GM19193 (cell line): ENCODE results near the gene CACNA1C.

Experiments used
- POLR2A ChIP-seq: IDR thresholded peaks from 4 replicates; pipeline ENCODE4 v1.6.1; 2011; ENCODE audit not compliant: insufficient read depth, insufficient read length; ENCODE audit errors: extremely low read depth

CACNA1C gene

GRCh38 chr12:2353281-2353680 is 300.5 kb downstream of the CACNA1C start:
- no peak for TF ChIP-seq POLR2A

DNA sequence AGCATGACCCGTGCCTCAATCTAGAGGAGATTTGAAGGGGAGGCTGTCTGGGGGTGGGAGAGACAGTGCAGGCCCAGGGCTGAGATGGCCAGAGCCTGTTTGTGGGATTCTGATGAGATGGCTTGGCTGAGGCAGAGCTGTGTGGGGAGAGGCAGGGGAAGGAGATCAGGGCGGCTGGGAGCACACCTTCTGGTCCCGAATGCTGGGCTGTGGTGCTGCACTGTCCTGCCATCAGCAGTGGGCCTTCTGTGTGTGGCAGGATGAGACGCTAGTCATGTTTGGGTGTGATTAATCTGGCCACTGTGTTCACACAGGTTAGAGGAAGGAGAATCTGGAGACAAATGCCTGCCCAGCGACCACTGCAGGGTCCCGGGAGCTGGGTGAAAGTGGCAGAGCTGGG is 300.9 kb downstream of the CACNA1C start:
- no peak for TF ChIP-seq POLR2A

DNA sequence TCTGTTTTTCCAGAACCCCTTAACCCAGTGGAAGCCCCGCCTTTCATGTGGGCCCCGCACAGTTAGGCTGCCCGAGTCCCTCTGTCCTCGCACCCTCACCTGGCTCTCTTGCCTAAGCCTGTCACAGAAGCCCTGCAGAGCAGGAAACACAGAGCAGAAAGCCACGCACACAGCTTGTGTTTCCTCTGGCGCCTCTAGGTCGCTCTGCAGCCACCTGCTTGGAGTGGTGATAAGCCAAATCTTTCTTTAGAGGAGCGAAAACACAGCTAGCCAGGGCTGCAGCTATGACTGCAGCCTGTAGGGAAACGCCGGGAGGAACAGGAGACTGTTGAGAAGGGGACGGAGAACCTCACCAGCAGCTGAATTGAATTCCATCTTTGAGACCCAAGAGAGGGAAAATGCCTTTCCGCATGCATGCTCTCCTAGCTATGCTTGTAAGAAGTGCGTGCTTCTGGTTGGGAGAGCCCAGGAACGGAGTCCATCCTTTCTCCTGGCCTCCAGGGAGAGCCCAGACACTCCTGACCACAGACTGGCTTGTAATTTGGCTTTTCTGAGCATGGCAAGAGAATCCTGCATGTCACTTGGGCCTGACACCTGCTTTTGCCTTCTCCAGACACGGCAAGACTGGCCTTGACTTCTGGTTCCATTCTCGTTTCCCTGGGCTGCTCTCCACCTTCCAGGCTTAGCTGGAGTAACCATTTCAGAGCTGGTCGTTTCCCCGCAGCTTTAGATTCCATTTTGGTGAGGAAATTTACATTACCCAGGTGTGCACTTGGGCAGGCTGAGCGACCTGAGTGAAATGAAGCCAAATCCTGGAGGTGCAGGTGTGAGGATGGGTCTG is 301.6 kb downstream of the CACNA1C start:
- no peak for TF ChIP-seq POLR2A

DNA sequence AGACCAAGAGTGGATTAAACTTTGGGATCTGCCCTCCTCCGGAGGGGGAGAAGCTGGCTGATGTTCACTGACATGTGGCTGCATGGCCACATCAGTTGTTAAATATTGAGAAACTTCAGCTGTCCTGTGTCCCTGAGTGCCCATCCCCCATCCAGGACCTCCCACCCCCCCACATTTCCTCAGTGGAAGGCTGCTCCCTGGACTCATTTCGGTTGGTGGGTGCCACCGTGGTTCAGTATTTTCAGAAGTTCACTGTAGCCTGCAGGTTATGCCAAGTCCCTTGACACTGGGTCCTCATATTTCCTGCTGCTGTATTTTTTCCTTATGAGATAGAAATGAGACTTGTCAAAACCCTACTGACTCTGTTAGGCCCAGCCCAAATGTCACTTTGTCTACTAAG is 302.4 kb downstream of the CACNA1C start:
- TF ChIP-seq POLR2A = no peak

- no peak for TF ChIP-seq POLR2A
These were observed 302.8 kb downstream of the CACNA1C start for GRCh38 chr12:2355604-2356003.

- TF ChIP-seq POLR2A = no peak
These were observed 303.9 kb downstream of the CACNA1C start for GRCh38 chr12:2356601-2357125.

DNA sequence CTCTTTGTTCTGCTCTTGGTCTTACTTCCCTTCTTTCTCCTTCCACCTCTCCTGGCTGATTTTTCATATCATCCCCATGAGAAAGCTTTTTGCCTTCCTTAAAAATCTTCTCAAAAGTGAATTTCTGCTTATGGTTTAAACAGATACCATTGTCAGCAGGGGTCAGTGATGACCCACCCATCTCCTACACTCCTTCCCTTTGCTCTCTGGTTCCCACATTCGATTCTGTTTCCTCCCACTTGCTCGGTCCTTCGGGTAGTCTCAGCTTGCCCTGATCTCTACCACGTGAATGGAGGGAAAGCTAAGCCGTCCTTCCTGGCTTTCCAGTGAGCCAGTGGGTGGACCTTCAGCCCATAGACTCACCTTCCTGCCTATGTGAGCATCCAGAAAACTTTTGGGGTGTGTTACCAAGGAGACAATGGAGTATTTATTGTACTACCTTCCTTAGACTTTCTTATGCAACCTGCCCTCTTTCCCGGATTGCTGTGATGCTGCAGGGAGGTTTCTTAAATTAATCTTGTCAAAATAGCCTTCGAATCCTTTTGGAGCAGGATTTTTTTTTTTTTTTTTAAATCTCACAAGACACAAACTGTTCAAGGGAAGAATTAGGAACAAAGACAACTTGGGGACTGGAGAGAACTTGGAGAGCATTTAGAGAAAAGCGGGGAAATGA is 306.3 kb downstream of the CACNA1C start:
- no peak for TF ChIP-seq POLR2A

- no peak for TF ChIP-seq POLR2A
These were observed 307.2 kb downstream of the CACNA1C start for GRCh38 chr12:2359725-2360629.

DNA sequence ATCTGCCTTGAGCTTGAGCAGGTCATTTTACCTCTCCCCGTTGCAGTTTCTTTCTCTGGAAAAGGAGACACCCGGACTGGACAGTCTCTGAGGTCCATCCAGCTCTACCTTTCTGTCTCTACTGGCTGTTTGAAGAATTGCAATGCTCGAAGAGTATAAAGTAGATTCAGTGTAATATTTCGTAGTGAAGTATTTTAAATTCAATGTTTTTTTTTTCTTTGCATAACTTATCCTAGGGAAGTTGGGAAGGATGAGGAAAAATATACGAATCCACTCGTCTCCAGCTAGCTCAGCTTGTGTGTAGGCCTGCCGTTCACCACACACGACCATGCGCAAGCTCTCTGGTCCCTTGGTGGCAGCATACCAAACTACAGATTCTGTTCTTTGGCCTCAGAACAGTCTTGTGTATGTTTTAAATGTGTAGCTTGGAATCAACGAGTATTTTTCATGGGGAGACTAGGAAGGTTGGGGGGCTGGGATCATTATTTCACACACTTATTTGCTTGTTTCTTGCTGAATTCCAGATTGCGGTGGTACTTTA is 307.9 kb downstream of the CACNA1C start:
- TF ChIP-seq POLR2A = no peak

- no peak for TF ChIP-seq POLR2A
These were observed 311.2 kb downstream of the CACNA1C start for GRCh38 chr12:2363836-2364609.

GRCh38 chr12:2364631-2365051 is 311.9 kb downstream of the CACNA1C start:
- no peak for TF ChIP-seq POLR2A

DNA sequence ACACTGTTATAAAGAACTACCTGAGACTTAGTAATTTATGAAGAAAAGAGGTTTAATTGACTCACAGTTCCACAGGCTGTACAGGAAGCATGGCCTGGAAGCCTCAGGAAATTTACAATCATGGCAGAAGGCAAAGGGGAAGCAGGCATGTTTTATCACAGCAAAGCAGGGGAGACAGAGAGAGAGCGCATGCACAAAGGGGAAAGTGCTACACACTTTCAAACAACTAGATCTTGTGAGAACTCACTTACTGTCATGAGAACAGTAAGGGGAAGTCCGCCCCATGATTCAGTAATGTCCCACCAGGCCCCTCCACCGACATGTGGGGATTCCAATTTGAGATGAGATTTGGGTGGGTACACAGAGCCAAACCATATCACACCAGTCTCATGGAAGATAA is 313.9 kb downstream of the CACNA1C start:
- no peak for TF ChIP-seq POLR2A

DNA sequence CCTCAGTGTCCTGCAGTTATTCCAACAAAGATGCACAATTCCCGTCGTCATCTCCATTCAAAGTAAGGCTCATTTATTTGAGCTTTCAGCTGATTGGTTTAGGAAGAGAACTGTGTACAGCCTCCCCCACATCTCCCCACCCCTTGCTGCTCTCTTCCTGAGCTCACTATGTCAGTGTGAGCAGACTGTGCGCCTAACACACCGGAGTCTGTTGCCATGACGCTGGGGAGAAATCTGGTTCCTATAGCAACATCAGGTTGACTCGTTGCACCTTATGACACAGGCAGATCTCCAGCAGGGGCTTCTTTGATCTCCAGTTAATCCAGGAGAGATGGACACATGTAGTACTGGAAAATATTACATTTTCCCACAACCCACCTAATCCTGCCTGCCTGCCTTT is 319.4 kb downstream of the CACNA1C start:
- TF ChIP-seq POLR2A = no peak

GRCh38 chr12:2372735-2373134 is 319.9 kb downstream of the CACNA1C start:
- no peak for TF ChIP-seq POLR2A
